Testis (tissue), 2 donors: ENCODE data around the gene HPSE2.

Experiments used
- POLR2A ChIP-seq: fragments of 450-650 bp; IDR thresholded peaks from one replicate; pipeline ENCODE4 v1.6.1; 2017; ENCODE audit warnings: antibody characterized with exemption, mild to moderate bottlenecking, moderate library complexity
- TF ChIP-seq, protein P1 (sequence below), 3 experiments: fragments of 450-650 bp in 2 of 3; fragments of 200-600 bp in 1 of 3; sonication (generic) in 1 of 3; IDR thresholded peaks; one replicate each; pipeline ENCODE4 v1.5.1; 2016 to 2019; ENCODE audit warnings: antibody characterized with exemption in 3 of 3, mild to moderate bottlenecking in 2 of 3, moderate library complexity in 1 of 3

DNA sequence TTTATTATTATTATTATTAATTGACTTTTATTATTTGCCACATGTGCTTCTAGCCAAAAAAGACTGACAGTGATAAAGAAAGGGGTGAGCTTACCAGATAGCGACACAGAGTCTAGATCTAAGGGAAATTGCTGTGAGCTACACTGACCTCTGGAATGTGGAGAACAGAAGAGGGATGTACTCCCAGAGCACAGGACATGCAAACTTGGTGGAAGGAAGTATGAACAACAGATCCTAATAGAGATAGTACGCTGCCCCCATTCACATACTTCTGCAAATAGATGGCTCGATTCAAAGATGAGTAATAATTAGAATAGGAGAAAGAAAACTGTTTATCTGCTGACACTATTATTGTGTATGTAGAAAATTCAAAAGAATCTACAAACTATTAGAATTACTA is 679.6 kb downstream of the HPSE2 start:
- TF ChIP-seq, protein P1, sequence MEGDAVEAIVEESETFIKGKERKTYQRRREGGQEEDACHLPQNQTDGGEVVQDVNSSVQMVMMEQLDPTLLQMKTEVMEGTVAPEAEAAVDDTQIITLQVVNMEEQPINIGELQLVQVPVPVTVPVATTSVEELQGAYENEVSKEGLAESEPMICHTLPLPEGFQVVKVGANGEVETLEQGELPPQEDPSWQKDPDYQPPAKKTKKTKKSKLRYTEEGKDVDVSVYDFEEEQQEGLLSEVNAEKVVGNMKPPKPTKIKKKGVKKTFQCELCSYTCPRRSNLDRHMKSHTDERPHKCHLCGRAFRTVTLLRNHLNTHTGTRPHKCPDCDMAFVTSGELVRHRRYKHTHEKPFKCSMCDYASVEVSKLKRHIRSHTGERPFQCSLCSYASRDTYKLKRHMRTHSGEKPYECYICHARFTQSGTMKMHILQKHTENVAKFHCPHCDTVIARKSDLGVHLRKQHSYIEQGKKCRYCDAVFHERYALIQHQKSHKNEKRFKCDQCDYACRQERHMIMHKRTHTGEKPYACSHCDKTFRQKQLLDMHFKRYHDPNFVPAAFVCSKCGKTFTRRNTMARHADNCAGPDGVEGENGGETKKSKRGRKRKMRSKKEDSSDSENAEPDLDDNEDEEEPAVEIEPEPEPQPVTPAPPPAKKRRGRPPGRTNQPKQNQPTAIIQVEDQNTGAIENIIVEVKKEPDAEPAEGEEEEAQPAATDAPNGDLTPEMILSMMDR (IDR thresholded peaks at IDR 0.05), result no peak
- no peak for TF ChIP-seq POLR2A
